ENCODE data around the gene HDAC4.
"Not testable (repeated sequence)": the region's sequence is repeated elsewhere in the genome, so short reads cannot be mapped to it uniquely, and the experiment has no call there.

The HDAC4 gene

GRCh38 chr2:239400596-239401066 is at the start of gene HDAC4:
Gene HDAC4 (minus strand): TSS chr2:239401020. CDS start chr2:239352699, 48,321 bp downstream.
- no peak for DNase-seq

- not testable (repeated sequence) for DNase-seq
These were observed 48.6 kb upstream of the HDAC4 start for GRCh38 chr2:239449468-239449867.

- no peak for DNase-seq
These were observed 45.1 kb upstream of the HDAC4 start for GRCh38 chr2:239445771-239446524.

GRCh38 chr2:239444626-239445577 is 44.1 kb upstream of the HDAC4 start:
- no peak for DNase-seq

GRCh38 chr2:239443666-239444567 is 43.1 kb upstream of the HDAC4 start:
- DNase-seq: no peak

GRCh38 chr2:239443102-239443620 is 42.3 kb upstream of the HDAC4 start:
- DNase-seq: no peak

- DNase-seq: no peak
These were observed 41.4 kb upstream of the HDAC4 start for GRCh38 chr2:239442192-239442591.

- DNase-seq: no peak
These were observed 40.6 kb upstream of the HDAC4 start for GRCh38 chr2:239441261-239442078.

- no peak for DNase-seq
These were observed 39.7 kb upstream of the HDAC4 start for GRCh38 chr2:239440511-239440959.

GRCh38 chr2:239439754-239440315 is 39.0 kb upstream of the HDAC4 start:
- DNase-seq: no peak

- DNase-seq: no peak
These were observed 38.4 kb upstream of the HDAC4 start for GRCh38 chr2:239438995-239439753.

- no peak for DNase-seq
These were observed 37.5 kb upstream of the HDAC4 start for GRCh38 chr2:239438368-239438767.

GRCh38 chr2:239436669-239437335 is 36.0 kb upstream of the HDAC4 start:
- DNase-seq: no peak

- DNase-seq: no peak
These were observed 35.3 kb upstream of the HDAC4 start for GRCh38 chr2:239436076-239436475.

GRCh38 chr2:239433777-239434403 is 33.1 kb upstream of the HDAC4 start:
- DNase-seq: no peak

- DNase-seq: no peak
These were observed 31.4 kb upstream of the HDAC4 start for GRCh38 chr2:239432174-239432573.

- no peak for DNase-seq
These were observed 30.7 kb upstream of the HDAC4 start for GRCh38 chr2:239431536-239431935.

- DNase-seq: no peak
These were observed 28.9 kb upstream of the HDAC4 start for GRCh38 chr2:239429473-239430350.

All from stimulated activated CD8-positive, alpha-beta memory T cell treated with anti-CD3 and anti-CD28 coated beads, Interleukin-4, amount 100 ng/mL, for 48 hours (primary cell).